Stimulated activated CD4-positive, alpha-beta T cell treated with anti-CD3 and anti-CD28 coated beads, Interleukin-15, amount 100 ng/mL, for 48 hours (primary cell): ENCODE results near the gene CABP2.
"Not testable (repeated sequence)": the region's sequence is repeated elsewhere in the genome, so short reads cannot be mapped to it uniquely, and the experiment has no call there.

Experiments used
- DNase-seq, 2 donors: peaks; one replicate each; pipeline ENCODE4 v3.0.0-alpha.2; 2020; ENCODE audit warnings: low read depth in 2 of 2

Gene CABP2

GRCh38 chr11:67476692-67477091 is 46.6 kb downstream of the CABP2 start:
- not testable (repeated sequence) for DNase-seq

GRCh38 chr11:67472882-67473281 is 50.4 kb downstream of the CABP2 start:
- DNase-seq = no peak

GRCh38 chr11:67470337-67471002 is 52.8 kb downstream of the CABP2 start:
- DNase-seq = no peak

- DNase-seq = no peak
Measured at GRCh38 chr11:67469508-67469811, 53.8 kb downstream of the CABP2 start.
